Measurements from ENCODE around the gene ABHD14A. TPM values are rescaled to one million over a fixed set of nuclear protein-coding genes. Genes with fewer than 3 reads are reported as not detected.

Gene ABHD14A
- total RNA-seq, 4 donors from 2014 or later: 8.7 to 37.9 (median 29.9) TPM

DNA sequence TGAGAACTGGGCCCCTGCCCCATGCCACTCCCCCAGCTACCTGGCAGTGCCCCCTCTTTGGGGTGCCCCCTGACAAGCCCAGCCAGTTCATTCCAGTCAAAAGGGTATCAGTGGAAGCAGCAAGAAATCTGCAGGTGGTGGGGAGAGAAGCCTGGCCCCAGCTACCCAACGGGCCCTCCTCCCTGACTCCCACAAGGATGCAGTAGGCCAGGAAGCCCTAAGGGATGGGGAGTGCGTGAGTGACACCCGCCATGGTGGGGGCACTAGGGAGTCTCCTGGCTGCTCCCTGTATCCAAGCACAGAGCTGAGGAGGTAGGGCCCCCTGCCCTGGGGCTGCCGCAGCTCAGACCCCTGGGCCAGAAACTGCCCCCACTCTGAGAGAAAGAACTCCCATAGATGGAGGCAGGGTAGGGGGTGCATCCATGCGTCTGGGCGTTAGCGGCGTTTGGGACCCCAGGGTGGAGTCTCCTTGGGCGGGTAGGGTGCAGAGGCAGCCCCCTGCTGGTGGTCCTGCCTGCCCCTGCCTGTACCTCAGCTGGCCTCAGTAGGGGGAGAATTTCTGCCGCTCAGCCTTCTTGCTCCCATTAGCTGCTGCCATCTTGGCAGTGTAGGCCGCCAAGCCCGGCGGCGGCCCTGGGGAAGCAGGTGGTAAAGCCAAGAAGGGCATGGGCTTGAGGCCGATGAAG, 17.2 kb upstream of the ABHD14A start:
- intact Hi-C loops (cut with DNase I; ENCODE audit: low total_unique reads): no loop called here
- DNase-seq: no peak
- Histone ChIP-seq H3K27ac (peak overlapping the region in 2 of 4 donors; percentile 82 to 85), H3K36me3 (peaks cover 0 to 33% of the 10 kb centered on the region in 2 donors), H3K4me3 (no peak overlapping the region), H3K4me1 (peaks cover 24 to 39% of the 10 kb centered on the region in 2 donors), H3K9me3 (no peaks in the 10 kb centered on the region), H3K27me3 (no peaks in the 10 kb centered on the region)
- in situ Hi-C loops (cut with MboI; ENCODE audit: low sequenced_read_pairs in 4 of 4): no loop called here
- ATAC-seq: no peak
- no peak for TF ChIP-seq POLR2A (IDR thresholded peaks at IDR 0.05)
- TF ChIP-seq, protein P1, sequence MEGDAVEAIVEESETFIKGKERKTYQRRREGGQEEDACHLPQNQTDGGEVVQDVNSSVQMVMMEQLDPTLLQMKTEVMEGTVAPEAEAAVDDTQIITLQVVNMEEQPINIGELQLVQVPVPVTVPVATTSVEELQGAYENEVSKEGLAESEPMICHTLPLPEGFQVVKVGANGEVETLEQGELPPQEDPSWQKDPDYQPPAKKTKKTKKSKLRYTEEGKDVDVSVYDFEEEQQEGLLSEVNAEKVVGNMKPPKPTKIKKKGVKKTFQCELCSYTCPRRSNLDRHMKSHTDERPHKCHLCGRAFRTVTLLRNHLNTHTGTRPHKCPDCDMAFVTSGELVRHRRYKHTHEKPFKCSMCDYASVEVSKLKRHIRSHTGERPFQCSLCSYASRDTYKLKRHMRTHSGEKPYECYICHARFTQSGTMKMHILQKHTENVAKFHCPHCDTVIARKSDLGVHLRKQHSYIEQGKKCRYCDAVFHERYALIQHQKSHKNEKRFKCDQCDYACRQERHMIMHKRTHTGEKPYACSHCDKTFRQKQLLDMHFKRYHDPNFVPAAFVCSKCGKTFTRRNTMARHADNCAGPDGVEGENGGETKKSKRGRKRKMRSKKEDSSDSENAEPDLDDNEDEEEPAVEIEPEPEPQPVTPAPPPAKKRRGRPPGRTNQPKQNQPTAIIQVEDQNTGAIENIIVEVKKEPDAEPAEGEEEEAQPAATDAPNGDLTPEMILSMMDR (IDR thresholded peaks at IDR 0.05 in 4 of 5, conservative IDR thresholded peaks at IDR 0.05 in 1 of 5): no peak

DNA sequence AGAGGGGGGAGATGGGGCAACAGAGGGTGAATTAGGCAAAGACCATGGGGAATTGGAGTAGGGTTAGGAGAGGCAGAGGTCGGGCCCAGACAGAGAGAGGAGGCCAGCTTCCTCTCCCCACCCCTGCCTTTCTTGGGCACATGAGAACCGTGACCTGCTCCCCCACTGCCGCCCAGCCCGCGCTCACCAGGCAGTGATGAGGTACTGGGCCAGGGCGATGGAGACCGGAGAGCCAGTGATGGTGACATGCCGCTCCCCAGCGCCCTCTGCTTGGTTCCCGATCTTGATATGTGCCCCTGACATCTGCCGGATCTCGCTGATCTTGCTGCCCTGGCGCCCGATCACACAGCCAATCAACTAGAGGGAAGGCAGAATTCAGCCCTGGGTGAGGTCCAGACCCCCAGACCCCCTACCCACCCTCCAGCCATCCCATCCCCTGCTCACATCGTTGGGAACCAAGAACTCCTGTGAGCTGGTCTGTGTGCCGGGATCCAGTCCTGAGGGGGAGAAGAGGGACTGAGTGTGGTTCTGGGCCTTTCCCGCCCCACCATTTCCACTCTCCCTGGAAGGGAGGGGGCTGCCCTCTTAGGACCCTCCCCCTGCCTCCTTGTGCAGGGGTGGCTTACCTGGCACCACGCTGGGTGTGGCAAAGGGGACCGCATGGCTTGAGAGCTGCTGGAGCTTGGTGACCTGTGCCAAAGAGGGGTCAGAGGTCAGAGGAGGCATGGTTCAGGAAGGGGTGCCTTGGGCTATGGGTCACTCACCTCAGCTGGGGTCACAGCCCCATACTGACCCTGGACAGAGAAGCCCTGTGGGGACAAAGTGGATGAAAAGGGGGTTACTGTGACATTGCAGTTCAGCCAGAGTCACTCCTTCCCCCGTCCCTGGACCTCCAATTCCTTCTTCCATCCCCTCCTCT, 16.0 kb upstream of the ABHD14A start:
- intact Hi-C loops (cut with DNase I; ENCODE audit: low total_unique reads) (no loop called here), in situ Hi-C loops (cut with MboI; ENCODE audit: low sequenced_read_pairs in 4 of 4) (no loop called here)
- Histone ChIP-seq H3K9me3 (no peaks in the 10 kb centered on the region), H3K4me1 (peaks cover 32 to 51% of the 10 kb centered on the region in 2 donors), H3K36me3 (peaks cover 0 to 33% of the 10 kb centered on the region in 2 donors), H3K27me3 (no peaks in the 10 kb centered on the region), H3K4me3 (no peak overlapping the region), H3K27ac (peak overlapping the region in 1 of 4 donors; percentile 10)
- ATAC-seq (no peak), DNase-seq (no peak)
- TF ChIP-seq, protein P1 (IDR thresholded peaks at IDR 0.05 in 4 of 5, conservative IDR thresholded peaks at IDR 0.05 in 1 of 5): no peak
- no peak for TF ChIP-seq POLR2A (IDR thresholded peaks at IDR 0.05)

DNA sequence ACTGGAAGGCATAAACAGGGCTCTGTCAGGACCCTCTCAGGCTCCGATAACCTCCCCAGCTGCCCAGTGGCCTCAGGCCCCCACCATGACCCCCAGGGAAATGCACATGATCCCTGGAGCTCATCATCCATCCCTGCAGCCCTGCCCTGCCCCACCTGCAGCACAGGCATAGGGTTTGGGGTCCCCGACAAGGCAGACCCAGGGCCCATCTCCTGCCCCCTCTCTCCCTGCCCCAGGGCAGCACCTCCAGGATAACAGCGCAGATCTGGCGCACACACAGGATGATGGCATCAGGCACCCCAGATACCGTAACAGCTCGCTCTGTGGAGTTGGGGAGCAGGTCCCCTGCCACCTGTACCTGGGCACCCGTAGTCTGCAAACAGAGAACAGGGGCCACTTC, 15.2 kb upstream of the ABHD14A start:
- no peak overlapping the region for H3K27ac ChIP-seq
- H3K27me3 ChIP-seq: no peaks in the 10 kb centered on the region
- peaks cover 39 to 59% of the 10 kb centered on the region in 2 donors for H3K4me1 ChIP-seq
- TF ChIP-seq, protein P1 (IDR thresholded peaks at IDR 0.05 in 4 of 5, conservative IDR thresholded peaks at IDR 0.05 in 1 of 5): no peak
- no peak for TF ChIP-seq POLR2A (IDR thresholded peaks at IDR 0.05)
- ATAC-seq (no peak), DNase-seq (no peak)
- H3K36me3 ChIP-seq: peaks cover 0 to 33% of the 10 kb centered on the region in 2 donors
- intact Hi-C loops (cut with DNase I; ENCODE audit: low total_unique reads) (no loop called here), in situ Hi-C loops (cut with MboI; ENCODE audit: low sequenced_read_pairs in 4 of 4) (no loop called here)
- no peak overlapping the region for H3K4me3 ChIP-seq
- no peaks in the 10 kb centered on the region for H3K9me3 ChIP-seq

DNA sequence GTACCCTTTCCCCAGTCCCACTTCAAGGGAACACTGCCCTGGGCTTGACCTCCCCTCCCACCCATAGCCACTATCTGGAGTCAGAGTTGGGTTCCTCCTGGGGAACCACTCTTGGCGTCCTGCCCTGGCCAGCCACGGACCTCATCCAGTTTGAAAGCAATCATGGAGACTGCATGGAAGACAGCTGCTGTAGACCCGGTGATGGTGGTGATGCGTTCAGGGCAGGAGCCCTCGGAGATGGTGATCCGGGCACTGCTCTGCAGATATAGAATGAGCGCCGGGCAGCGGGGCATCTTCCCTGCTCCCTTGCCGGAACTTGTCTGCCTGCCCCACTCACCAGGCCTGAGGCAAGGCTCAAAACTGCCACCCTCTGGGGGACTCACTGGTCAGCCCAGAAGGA, 14.5 kb upstream of the ABHD14A start:
- ATAC-seq (no peak), DNase-seq (no peak)
- TF ChIP-seq, protein P1 (IDR thresholded peaks at IDR 0.05 in 4 of 5, conservative IDR thresholded peaks at IDR 0.05 in 1 of 5): no peak
- TF ChIP-seq POLR2A (IDR thresholded peaks at IDR 0.05): no peak
- Histone ChIP-seq H3K27me3 (no peaks in the 10 kb centered on the region), H3K27ac (peak overlapping the region in 2 of 4 donors; percentile 18 to 98), H3K4me3 (no peak overlapping the region), H3K36me3 (peaks cover 0 to 33% of the 10 kb centered on the region in 2 donors), H3K4me1 (peaks cover 39 to 63% of the 10 kb centered on the region in 2 donors), H3K9me3 (no peaks in the 10 kb centered on the region)
- in situ Hi-C loops (cut with MboI; ENCODE audit: low sequenced_read_pairs in 4 of 4) (no loop called here), intact Hi-C loops (cut with DNase I; ENCODE audit: low total_unique reads) (no loop called here)
